Measurements from ENCODE around the gene CCDC91. TPM values are rescaled to one million over a fixed set of nuclear protein-coding genes. Genes with fewer than 3 reads are reported as not detected.
A peak's percentile ranks its signal among the peaks of the same experiment; 100 is the strongest.

CCDC91 gene
- polyA plus RNA-seq, 3 donors: 6.3 to 18.1 (median 15.6) TPM

- H2AFZ ChIP-seq (ENCODE audit: insufficient read depth, low read depth, low read length, poor library complexity, severe bottlenecking): no peak overlapping the region
- no peak overlapping the region for H3K27ac ChIP-seq (ENCODE audit: low read depth in 1 of 2, low read length in 2 of 2)
- TF ChIP-seq, protein P1, sequence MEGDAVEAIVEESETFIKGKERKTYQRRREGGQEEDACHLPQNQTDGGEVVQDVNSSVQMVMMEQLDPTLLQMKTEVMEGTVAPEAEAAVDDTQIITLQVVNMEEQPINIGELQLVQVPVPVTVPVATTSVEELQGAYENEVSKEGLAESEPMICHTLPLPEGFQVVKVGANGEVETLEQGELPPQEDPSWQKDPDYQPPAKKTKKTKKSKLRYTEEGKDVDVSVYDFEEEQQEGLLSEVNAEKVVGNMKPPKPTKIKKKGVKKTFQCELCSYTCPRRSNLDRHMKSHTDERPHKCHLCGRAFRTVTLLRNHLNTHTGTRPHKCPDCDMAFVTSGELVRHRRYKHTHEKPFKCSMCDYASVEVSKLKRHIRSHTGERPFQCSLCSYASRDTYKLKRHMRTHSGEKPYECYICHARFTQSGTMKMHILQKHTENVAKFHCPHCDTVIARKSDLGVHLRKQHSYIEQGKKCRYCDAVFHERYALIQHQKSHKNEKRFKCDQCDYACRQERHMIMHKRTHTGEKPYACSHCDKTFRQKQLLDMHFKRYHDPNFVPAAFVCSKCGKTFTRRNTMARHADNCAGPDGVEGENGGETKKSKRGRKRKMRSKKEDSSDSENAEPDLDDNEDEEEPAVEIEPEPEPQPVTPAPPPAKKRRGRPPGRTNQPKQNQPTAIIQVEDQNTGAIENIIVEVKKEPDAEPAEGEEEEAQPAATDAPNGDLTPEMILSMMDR (IDR thresholded peaks at IDR 0.05): no peak
- H4K20me1 ChIP-seq (ENCODE audit: insufficient read depth, low read length): no peaks in the 10 kb centered on the region
- Mint-ChIP-seq H3K4me3 (no peak overlapping the region), H3K27ac (no peak overlapping the region), H3K36me3 (peaks cover 2 to 3% of the 10 kb centered on the region in 2 donors), H3K27me3 (ENCODE audit: low read depth in 3 of 3) (peaks cover 0 to 2% (median 0%) of the 10 kb centered on the region in 3 donors), H3K4me1 (peaks cover 3% of the 10 kb centered on the region), H3K9me3 (peaks cover 2 to 9% (median 4%) of the 10 kb centered on the region in 7 donors)
- no peak overlapping the region for H3K4me2 ChIP-seq (replicated peaks; ENCODE audit: extremely low read depth, low read length, poor library complexity, severe bottlenecking)
- H3K9me3 ChIP-seq (replicated peaks in 1 of 2; ENCODE audit: control insufficient read depth in 1 of 2, insufficient read depth in 1 of 2, low read length in 2 of 2): no peaks in the 10 kb centered on the region
- intact Hi-C loops (cut with micrococcal nuclease): no loop called here
- no peaks in the 10 kb centered on the region for H3K36me3 ChIP-seq (replicated peaks in 1 of 2; ENCODE audit: control insufficient read depth in 1 of 2, insufficient read depth in 2 of 2, low read length in 2 of 2)
- no peak overlapping the region for H3K4me3 ChIP-seq (replicated peaks in 1 of 3; ENCODE audit: low read depth in 2 of 3, low read length in 3 of 3)
- H3K9ac ChIP-seq (ENCODE audit: insufficient read depth, low read length, poor library complexity, severe bottlenecking): no peak overlapping the region
- H3K4me1 ChIP-seq (ENCODE audit: control insufficient read depth in 1 of 2, insufficient read depth in 2 of 2, low read length in 2 of 2): no peaks in the 10 kb centered on the region
- no peaks in the 10 kb centered on the region for H3K79me2 ChIP-seq (ENCODE audit: insufficient read depth, low read length)
- no peak for DNase-seq
- 83% methylated on average over 3 of the region's 3 CpGs for WGBS (ENCODE audit: insufficient coverage)
- H3K27me3 ChIP-seq (ENCODE audit: control insufficient read depth in 2 of 2, insufficient read depth in 2 of 2, low read length in 2 of 2): no peaks in the 10 kb centered on the region
Measured at GRCh38 chr12:28570811-28571210, 380.6 kb downstream of the CCDC91 start.

- Mint-ChIP-seq H3K27me3 (ENCODE audit: low read depth in 3 of 3) (peaks cover 0 to 2% (median 0%) of the 10 kb centered on the region in 3 donors), H3K27ac (peak overlapping the region in 1 of 7 donors; percentile 36), H3K36me3 (no peaks in the 10 kb centered on the region), H3K9me3 (peaks cover 0 to 2% (median under 1%) of the 10 kb centered on the region in 7 donors), H3K4me1 (no peaks in the 10 kb centered on the region), H3K4me3 (no peak overlapping the region)
- no peak for DNase-seq
- no peak overlapping the region for H3K9ac ChIP-seq (ENCODE audit: insufficient read depth, low read length, poor library complexity, severe bottlenecking)
- WGBS (ENCODE audit: insufficient coverage): 97% methylated on average over 2 of the region's 5 CpGs
- no peaks in the 10 kb centered on the region for H3K9me3 ChIP-seq (replicated peaks in 1 of 2; ENCODE audit: control insufficient read depth in 1 of 2, insufficient read depth in 1 of 2, low read length in 2 of 2)
- intact Hi-C loops (cut with micrococcal nuclease): no loop called here
- H3K36me3 ChIP-seq (replicated peaks in 1 of 2; ENCODE audit: control insufficient read depth in 1 of 2, insufficient read depth in 2 of 2, low read length in 2 of 2): no peaks in the 10 kb centered on the region
- H3K27ac ChIP-seq (ENCODE audit: low read depth in 1 of 2, low read length in 2 of 2): no peak overlapping the region
- no peaks in the 10 kb centered on the region for H3K27me3 ChIP-seq (ENCODE audit: control insufficient read depth in 2 of 2, insufficient read depth in 2 of 2, low read length in 2 of 2)
- no peaks in the 10 kb centered on the region for H3K79me2 ChIP-seq (ENCODE audit: insufficient read depth, low read length)
- TF ChIP-seq, protein P1 (IDR thresholded peaks at IDR 0.05): no peak
- no peak overlapping the region for H2AFZ ChIP-seq (ENCODE audit: insufficient read depth, low read depth, low read length, poor library complexity, severe bottlenecking)
- no peaks in the 10 kb centered on the region for H4K20me1 ChIP-seq (ENCODE audit: insufficient read depth, low read length)
- no peak overlapping the region for H3K4me3 ChIP-seq (replicated peaks in 1 of 3; ENCODE audit: low read depth in 2 of 3, low read length in 3 of 3)
- H3K4me1 ChIP-seq (ENCODE audit: control insufficient read depth in 1 of 2, insufficient read depth in 2 of 2, low read length in 2 of 2): no peaks in the 10 kb centered on the region
- H3K4me2 ChIP-seq (replicated peaks; ENCODE audit: extremely low read depth, low read length, poor library complexity, severe bottlenecking): no peak overlapping the region
Measured at GRCh38 chr12:28574746-28575592, 384.7 kb downstream of the CCDC91 start.

Data from CD14-positive monocyte (primary cell).